ENCODE data around the gene TBCA.

The TBCA gene

GRCh38 chr5:77641397-77641943, 134.7 kb downstream of the TBCA start:
- DNase-seq, result no peak

Measured in NCI-H1436 (cell line).